ENCODE data around the gene TPX2. TPM values are rescaled to one million over a fixed set of nuclear protein-coding genes. Genes with fewer than 3 reads are reported as not detected.

The TPX2 gene
- total and polyA plus RNA-seq, 2 donors (not counting 3 experiments of a cell fraction or from before 2014, with no cell fraction given) = 24.8 to 114 TPM

GRCh38 chr20:31785089-31785488, 46.0 kb downstream of the TPX2 start:
- H3K4me3 ChIP-seq (replicated peaks in 1 of 3; ENCODE audit: insufficient read depth in 1 of 3, low read depth in 1 of 3, low read length in 3 of 3) = no peak overlapping the region

More at GRCh38 chr20:31785089-31785488, 46.0 kb downstream of the TPX2 start:
- CTCF ChIA-PET = interaction anchor here (0.8 to 1.1 kb wide), 3 partner anchors 11 to 61 kb away, joined by 3 read pairs; no protein-coding TSS in a partner anchor
- Histone ChIP-seq H2AFZ (ENCODE audit: low read depth, low read length) (no peak overlapping the region), H3K27ac (ENCODE audit: insufficient read depth, low read depth, low read length) (no peak overlapping the region), H3K4me1 (ENCODE audit: control insufficient read depth, extremely low read depth, insufficient read depth, low read length) (no peaks in the 10 kb centered on the region), H4K20me1 (replicated peaks; ENCODE audit: control insufficient read depth, extremely low read depth, insufficient read depth, low read length) (no peaks in the 10 kb centered on the region), H3K36me3 (ENCODE audit: control insufficient read depth in 2 of 2, extremely low read depth in 1 of 2, insufficient read depth in 2 of 2, low read length in 2 of 2) (peaks cover 0 to 17% of the 10 kb centered on the region in 2 experiments), H3K9ac (replicated peaks; ENCODE audit: extremely low read depth, insufficient read depth, low read length) (no peak overlapping the region), H3K27me3 (ENCODE audit: control insufficient read depth in 2 of 2, insufficient read depth in 2 of 2, low read length in 2 of 2) (no peaks in the 10 kb centered on the region), H3K9me1 (replicated peaks; ENCODE audit: control insufficient read depth, extremely low read depth, insufficient read depth, low read length) (no peaks in the 10 kb centered on the region), H3K4me2 (ENCODE audit: insufficient read depth, low read length) (no peak overlapping the region), H3K9me3 (replicated peaks; ENCODE audit: control insufficient read depth, insufficient read depth, low read length) (no peaks in the 10 kb centered on the region), H3K79me2 (ENCODE audit: control insufficient read depth, insufficient read depth, low read length) (peaks cover 13% of the 10 kb centered on the region)
- POLR2A ChIA-PET = no interaction called here
- no peak for FAIRE-seq
- intact Hi-C loops (cut with micrococcal nuclease) = no loop called here
- dilution Hi-C loops (cut with MboI; ENCODE audit: extremely low pct_ligation_motif_present, low sequenced_read_pairs) = no loop called here
- no peak for DNase-seq (ENCODE audit: low read depth, low spot score)
- BruUV-seq (replicated peaks) = no TSS peak
- TF ChIP-seq MAX (IDR thresholded peaks at IDR 0.05; ENCODE audit: insufficient read depth, insufficient read length) = no peak
- no peak for TF ChIP-seq POLR2AphosphoS5 (IDR thresholded peaks at IDR 0.05; ENCODE audit: insufficient read depth, low read depth, low read length)
- no peak for TF ChIP-seq JUN (IDR thresholded peaks at IDR 0.05; ENCODE audit: borderline replicate concordance, insufficient read depth, insufficient read length, low read depth)
- TF ChIP-seq EZH2 (IDR thresholded peaks at IDR 0.05; ENCODE audit: borderline replicate concordance, low read depth, low read length, severe bottlenecking) = no peak
- TF ChIP-seq FOS (IDR thresholded peaks at IDR 0.05; ENCODE audit: borderline replicate concordance, insufficient read depth, low read length) = no peak
- TF ChIP-seq GATA2 (IDR thresholded peaks at IDR 0.05; ENCODE audit: insufficient read depth, insufficient read length, low read depth, low read length) = no peak
- TF ChIP-seq CTCF (IDR thresholded peaks at IDR 0.05; ENCODE audit: extremely low read depth in 1 of 2, insufficient read depth in 1 of 2, low read depth in 1 of 2, low read length in 2 of 2) = no peak
- TF ChIP-seq POLR2A (IDR thresholded peaks at IDR 0.05; ENCODE audit: low read depth, low read length) = no peak
- no peak for TF ChIP-seq MYC (IDR thresholded peaks at IDR 0.05; ENCODE audit: low read depth, low read length)

All from endothelial cell of umbilical vein (primary cell).